Tibial artery (tissue), 4 donors: ENCODE data around the gene SYK.

Experiments
- DNase-seq, 2 donors: peaks; one replicate each; pipeline ENCODE4 v3.0.0-alpha.2; 2019
- H3K27ac ChIP-seq, 2 donors: fragments of 200-600 bp; sonication (generic) in 1 of 2; 1 replicate in 1 of 2; 2 replicates in 1 of 2; pipeline ENCODE4 v1.5.1; 2018 to 2019; ENCODE audit warnings: mild to moderate bottlenecking in 1 of 2
- H3K27me3 ChIP-seq, 2 donors: fragments of 200-600 bp; sonication (generic) in 1 of 2; one replicate each; pipeline versions ENCODE4 v1.5.1 to v1.6.0; 2016 to 2019
- H3K36me3 ChIP-seq, 3 donors: fragments of 200-600 bp; sonication (generic) in 2 of 3; one replicate each; pipeline ENCODE4 v1.5.1; 2016 to 2019; ENCODE audit warnings: mild to moderate bottlenecking in 2 of 3
- H3K4me1 ChIP-seq, 4 donors: fragments of 200-600 bp; sonication (generic) in 2 of 4; 1 replicate in 3 of 4; 2 replicates in 1 of 4; pipeline ENCODE4 v1.5.1; 2016 to 2019
- H3K4me3 ChIP-seq, 2 donors: fragments of 200-600 bp; sonication (generic) in 1 of 2; 1 replicate in 1 of 2; 2 replicates in 1 of 2; pipeline ENCODE4 v1.5.1; 2018 to 2019; ENCODE audit warnings: mild to moderate bottlenecking in 2 of 2
- H3K9me3 ChIP-seq, 3 donors: fragments of 200-600 bp; sonication (generic) in 1 of 3; one replicate each; pipeline ENCODE4 v1.5.1; 2016 to 2019
- CTCF ChIP-seq, 2 experiments: fragments of 200-600 bp in 1 of 2; fragments of 450-650 bp in 1 of 2; IDR thresholded peaks; one replicate each; pipeline ENCODE4 v1.5.1; 2017 to 2019; ENCODE audit warnings: antibody characterized with exemption in 2 of 2, mild to moderate bottlenecking in 1 of 2, moderate library complexity in 1 of 2
- intact Hi-C: fragments of 100-400 bp; cut with DNase I; formaldehyde crosslinking; loops from one replicate; pipeline ENCODE4 v1.15.0; 2023; ENCODE audit warnings: low total_unique reads

The SYK gene

DNA sequence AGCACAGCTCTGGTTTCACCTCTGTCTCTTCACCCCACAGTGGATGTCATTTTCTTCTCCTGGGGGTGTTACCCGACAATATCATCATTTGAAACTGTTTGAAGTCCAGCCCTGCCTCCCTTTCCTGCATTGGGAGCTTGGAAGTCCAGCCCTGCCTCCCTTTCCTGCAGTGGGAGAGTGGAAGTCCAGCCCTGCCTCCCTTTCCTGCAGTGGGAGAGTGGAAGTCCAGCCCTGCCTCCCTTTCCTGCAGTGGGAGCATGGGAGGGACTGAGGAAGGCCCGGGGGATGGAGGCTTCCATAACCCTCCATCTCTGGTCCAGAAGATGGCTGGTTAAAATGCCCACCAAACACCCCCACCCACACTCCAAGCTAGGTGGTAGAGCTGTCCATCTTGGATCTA lies 59.8 kb downstream of the SYK start:
- intact Hi-C loops: no loop called here
- H3K27me3 ChIP-seq: no peaks in the 10 kb centered on the region
- no peak for DNase-seq
- no peaks in the 10 kb centered on the region for H3K4me1 ChIP-seq
- H3K4me3 ChIP-seq: no peak overlapping the region
- TF ChIP-seq CTCF (IDR thresholded peaks at IDR 0.05): no peak
- H3K27ac ChIP-seq: no peak overlapping the region
- no peaks in the 10 kb centered on the region for H3K36me3 ChIP-seq
- H3K9me3 ChIP-seq: no peaks in the 10 kb centered on the region

DNA sequence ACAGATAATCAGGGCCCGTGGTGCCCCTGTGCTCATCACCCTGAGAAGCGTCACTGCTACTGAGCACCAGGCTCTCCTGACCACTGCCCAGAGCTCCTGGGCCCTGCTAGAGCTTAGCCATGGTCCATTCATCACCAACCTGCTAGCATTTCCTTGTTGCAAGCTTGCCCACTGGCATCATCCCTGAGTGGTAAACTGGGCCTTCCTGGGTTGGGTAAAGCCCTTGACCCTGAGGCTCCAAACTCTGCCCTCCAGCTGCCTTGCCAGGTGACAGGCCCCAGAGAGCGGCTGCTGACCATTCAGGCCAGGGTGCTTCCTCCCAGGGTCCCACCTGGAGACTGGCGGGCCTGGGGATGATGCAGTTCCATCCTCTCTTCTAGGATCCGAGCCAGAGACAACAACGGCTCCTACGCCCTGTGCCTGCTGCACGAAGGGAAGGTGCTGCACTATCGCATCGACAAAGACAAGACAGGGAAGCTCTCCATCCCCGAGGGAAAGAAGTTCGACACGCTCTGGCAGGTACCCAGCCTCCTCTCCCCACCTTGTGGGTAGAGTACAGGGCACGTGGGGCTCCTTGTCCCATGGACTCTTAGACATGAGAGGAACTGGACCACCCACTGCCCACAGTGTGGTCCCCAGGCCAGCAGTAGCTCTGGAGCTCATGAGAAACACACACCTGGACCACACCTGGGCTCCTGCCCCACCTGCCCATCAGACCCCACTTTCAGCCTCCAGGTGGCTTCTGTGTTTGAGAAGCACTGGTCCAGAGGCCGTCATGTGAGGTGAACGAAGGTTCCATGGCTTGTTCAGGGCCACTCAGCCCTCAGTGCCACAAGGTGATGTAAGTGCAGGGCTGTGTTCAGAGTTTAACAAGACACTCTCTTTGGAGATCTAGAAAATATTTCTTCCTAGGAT lies 60.5 kb downstream of the SYK start:
- no peak for TF ChIP-seq CTCF (IDR thresholded peaks at IDR 0.05)
- Histone ChIP-seq H3K9me3 (no peaks in the 10 kb centered on the region), H3K27ac (no peak overlapping the region), H3K4me3 (no peak overlapping the region), H3K36me3 (no peaks in the 10 kb centered on the region), H3K27me3 (no peaks in the 10 kb centered on the region), H3K4me1 (no peaks in the 10 kb centered on the region)
- intact Hi-C loops: no loop called here
- DNase-seq: no peak

- Histone ChIP-seq H3K4me3 (no peak overlapping the region), H3K9me3 (no peaks in the 10 kb centered on the region), H3K27me3 (no peaks in the 10 kb centered on the region), H3K4me1 (no peaks in the 10 kb centered on the region), H3K36me3 (no peaks in the 10 kb centered on the region), H3K27ac (no peak overlapping the region)
- TF ChIP-seq CTCF (IDR thresholded peaks at IDR 0.05): no peak
- intact Hi-C loops: loop anchor here (5.0 kb wide), 1 partner anchor 1287 kb away; no protein-coding TSS in a partner anchor
- no peak for DNase-seq
Measured at GRCh38 chr9:90864779-90865178, 63.2 kb downstream of the SYK start.

DNA sequence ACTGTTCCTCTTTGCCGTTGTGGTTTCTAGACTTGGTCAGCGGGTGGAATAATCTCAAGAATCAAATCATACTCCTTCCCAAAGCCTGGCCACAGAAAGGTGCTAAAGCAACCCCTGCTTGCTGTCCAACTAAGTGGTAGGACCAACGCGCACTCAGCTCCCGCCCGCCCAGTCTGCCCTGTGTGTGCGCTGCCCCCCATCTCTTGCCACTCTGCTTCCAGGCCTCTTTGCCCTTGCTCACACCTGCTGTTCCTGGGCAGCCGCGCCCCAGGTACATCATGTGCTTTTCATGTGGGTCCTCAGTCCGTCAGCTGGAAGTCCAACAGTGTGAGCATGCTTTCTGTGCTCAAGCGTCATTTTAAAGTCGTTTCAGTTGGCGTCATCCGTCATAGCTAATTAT lies 65.5 kb downstream of the SYK start:
- no peak for TF ChIP-seq CTCF (IDR thresholded peaks at IDR 0.05)
- Histone ChIP-seq H3K4me3 (no peak overlapping the region), H3K27ac (no peak overlapping the region), H3K9me3 (no peaks in the 10 kb centered on the region), H3K27me3 (peaks cover 0 to 7% of the 10 kb centered on the region in 2 donors), H3K36me3 (no peaks in the 10 kb centered on the region), H3K4me1 (no peaks in the 10 kb centered on the region)
- intact Hi-C loops: loop anchor here (5.0 kb wide), 1 partner anchor 1290 kb away; no protein-coding TSS in a partner anchor
- no peak for DNase-seq

GRCh38 chr9:90868555-90868954 lies 66.9 kb downstream of the SYK start:
- Histone ChIP-seq H3K4me1 (no peaks in the 10 kb centered on the region), H3K4me3 (no peak overlapping the region), H3K27me3 (peaks cover 0 to 7% of the 10 kb centered on the region in 2 donors), H3K9me3 (no peaks in the 10 kb centered on the region), H3K36me3 (no peaks in the 10 kb centered on the region), H3K27ac (no peak overlapping the region)
- no peak for DNase-seq
- no peak for TF ChIP-seq CTCF (IDR thresholded peaks at IDR 0.05)
- intact Hi-C loops: loop anchor here (5.0 kb wide), 1 partner anchor 1291 kb away; no protein-coding TSS in a partner anchor
